Smooth muscle cell (in vitro differentiated cells): ENCODE data around the gene SPAG16. TPM values are rescaled to one million over a fixed set of nuclear protein-coding genes. Genes with fewer than 3 reads are reported as not detected.

Source experiments
- DNase-seq: peaks from one replicate; lab custom pipeline; 2025; ENCODE audit not compliant: unreplicated experiment; lab: John Stamatoyannopoulos, UW
- H2AFZ ChIP-seq: fragments of 200-600 bp; sonication (generic); 2 replicates; pipeline ENCODE4 v1.6.0; 2016; ENCODE audit warnings: antibody characterized with exemption, low read depth, mild to moderate bottlenecking
- H3F3A ChIP-seq: fragments of 200-600 bp; sonication (generic); 2 replicates; pipeline ENCODE4 v1.6.0; 2017; ENCODE audit warnings: antibody characterized with exemption, low read depth
- H3K27ac ChIP-seq: fragments of 200-600 bp; sonication (generic); 2 replicates; pipeline ENCODE4 v1.5.1; 2016; ENCODE audit warnings: low read depth, mild to moderate bottlenecking
- H3K27me3 ChIP-seq: fragments of 200-600 bp; sonication (generic); 2 replicates; pipeline ENCODE4 v1.6.1; 2016; ENCODE audit warnings: low read depth, mild to moderate bottlenecking
- H3K36me3 ChIP-seq: fragments of 200-600 bp; sonication (generic); 2 replicates; pipeline ENCODE4 v1.5.1; 2016; ENCODE audit warnings: low read depth
- H3K4me1 ChIP-seq: fragments of 200-600 bp; sonication (generic); 2 replicates; pipeline ENCODE4 v1.5.1; 2016; ENCODE audit warnings: low read depth
- H3K4me2 ChIP-seq: fragments of 200-600 bp; sonication (generic); 2 replicates; pipeline ENCODE4 v1.6.0; 2016; ENCODE audit warnings: mild to moderate bottlenecking
- H3K4me3 ChIP-seq: fragments of 200-600 bp; sonication (generic); 2 replicates; pipeline ENCODE4 v1.5.1; 2016; ENCODE audit warnings: mild to moderate bottlenecking
- H3K79me2 ChIP-seq: fragments of 200-600 bp; sonication (generic); 2 replicates; pipeline ENCODE4 v1.6.0; 2016; ENCODE audit warnings: low read depth, mild to moderate bottlenecking
- H3K9ac ChIP-seq: fragments of 200-600 bp; sonication (generic); 2 replicates; pipeline ENCODE4 v1.6.0; 2016; ENCODE audit warnings: low read depth
- H3K9me3 ChIP-seq: fragments of 200-600 bp; sonication (generic); replicated peaks from 2 replicates; pipeline ENCODE4 v1.5.1; 2016; ENCODE audit warnings: low read depth
- H4K20me1 ChIP-seq: fragments of 200-600 bp; sonication (generic); 2 replicates; pipeline ENCODE4 v1.6.0; 2016; ENCODE audit warnings: low read depth
- CTCF ChIP-seq: fragments of 200-600 bp; sonication (generic); IDR thresholded peaks from 2 replicates; pipeline ENCODE4 v1.5.1; 2017; ENCODE audit warnings: borderline replicate concordance, mild to moderate bottlenecking, antibody characterized with exemption; ENCODE audit not compliant: insufficient read depth, poor library complexity, severe bottlenecking
- WGBS: methylation state at CpG from one replicate; pipeline ENCODE4 v1.1.7; 2016; ENCODE audit warnings: low lambda C conversion rate; 5-methylcytosine and 5-hydroxymethylcytosine counted together
- polyA plus RNA-seq: library from polyadenylated mRNA; unstranded; fragments of >200 nt; fragmentation: Nextera tagmentation; extraction: Ambion mirVana; gene quantifications from 2 replicates; pipeline ENCODE4 v1.2.1, GENCODE V29; 2016
- total RNA-seq: library from RNA; depleted of rRNA; stranded (reverse); fragments of >200 nt; gene quantifications from 2 replicates; pipeline ENCODE4 v1.2.3, GENCODE V29; 2014

The SPAG16 gene
- total and polyA plus RNA-seq, 2 experiments from 2014 or later, result 32.1 to 40.6 TPM

GRCh38 chr2:213766062-213766461 lies 481.8 kb downstream of the SPAG16 start:
- 97% methylated on average over 1 of the region's 1 CpG for WGBS
- H4K20me1 ChIP-seq, result no peaks in the 10 kb centered on the region
- H3K79me2 ChIP-seq, result no peaks in the 10 kb centered on the region
- H3K27ac ChIP-seq, result peak overlapping the region; percentile 45
- DNase-seq, result no peak
- H3K9ac ChIP-seq, result no peak overlapping the region
- H3K4me1 ChIP-seq, result peaks cover 4% of the 10 kb centered on the region
- peak overlapping the region; percentile 15 for H3K4me3 ChIP-seq
- H2AFZ ChIP-seq, result no peak overlapping the region
- no peaks in the 10 kb centered on the region for H3K9me3 ChIP-seq
- H3K36me3 ChIP-seq, result no peaks in the 10 kb centered on the region
- H3K27me3 ChIP-seq, result peaks cover 23% of the 10 kb centered on the region
- H3K4me2 ChIP-seq, result peak overlapping the region; percentile 55
- TF ChIP-seq CTCF, result no peak
- peaks cover 10% of the 10 kb centered on the region for H3F3A ChIP-seq

GRCh38 chr2:213766465-213766901 lies 482.2 kb downstream of the SPAG16 start:
- peak overlapping the region; percentile 45 for H3K27ac ChIP-seq
- peaks cover 4% of the 10 kb centered on the region for H3K4me1 ChIP-seq
- H3K9ac ChIP-seq, result no peak overlapping the region
- no peak for DNase-seq
- peaks cover 10% of the 10 kb centered on the region for H3F3A ChIP-seq
- 1% methylated on average over 3 of the region's 3 CpGs for WGBS
- no peak overlapping the region for H2AFZ ChIP-seq
- peak overlapping the region; percentile 55 for H3K4me2 ChIP-seq
- no peak for TF ChIP-seq CTCF
- no peaks in the 10 kb centered on the region for H3K79me2 ChIP-seq
- no peaks in the 10 kb centered on the region for H3K36me3 ChIP-seq
- H3K4me3 ChIP-seq, result peak overlapping the region; percentile 15
- no peaks in the 10 kb centered on the region for H3K9me3 ChIP-seq
- H3K27me3 ChIP-seq, result peaks cover 23% of the 10 kb centered on the region
- H4K20me1 ChIP-seq, result no peaks in the 10 kb centered on the region

GRCh38 chr2:213787869-213788268 lies 503.6 kb downstream of the SPAG16 start:
- H3F3A ChIP-seq, result no peaks in the 10 kb centered on the region
- H3K79me2 ChIP-seq, result no peaks in the 10 kb centered on the region
- no peaks in the 10 kb centered on the region for H3K4me1 ChIP-seq
- no peaks in the 10 kb centered on the region for H3K27me3 ChIP-seq
- H4K20me1 ChIP-seq, result no peaks in the 10 kb centered on the region
- no peak overlapping the region for H3K9ac ChIP-seq
- H3K27ac ChIP-seq, result no peak overlapping the region
- no peak for TF ChIP-seq CTCF
- no peak overlapping the region for H3K4me2 ChIP-seq
- DNase-seq, result no peak
- no peaks in the 10 kb centered on the region for H3K36me3 ChIP-seq
- H3K4me3 ChIP-seq, result no peak overlapping the region
- H3K9me3 ChIP-seq, result no peaks in the 10 kb centered on the region
- H2AFZ ChIP-seq, result no peak overlapping the region
- WGBS, result 99% methylated on average over 2 of the region's 2 CpGs

GRCh38 chr2:213789940-213790339 lies 505.7 kb downstream of the SPAG16 start:
- Histone ChIP-seq H3K79me2 (no peaks in the 10 kb centered on the region), H4K20me1 (no peaks in the 10 kb centered on the region), H3K9ac (no peak overlapping the region), H2AFZ (no peak overlapping the region), H3K4me3 (no peak overlapping the region), H3K4me2 (no peak overlapping the region), H3K4me1 (no peaks in the 10 kb centered on the region), H3K27ac (no peak overlapping the region), H3F3A (no peaks in the 10 kb centered on the region), H3K27me3 (no peaks in the 10 kb centered on the region), H3K36me3 (no peaks in the 10 kb centered on the region), H3K9me3 (no peaks in the 10 kb centered on the region)
- 100% methylated on average over 1 of the region's 1 CpG for WGBS
- no peak for DNase-seq
- no peak for TF ChIP-seq CTCF
